ENCODE measurements around the gene GASK1A. TPM values are rescaled to one million over a fixed set of nuclear protein-coding genes. Genes with fewer than 3 reads are reported as not detected.

GASK1A gene
- total RNA-seq, 2 experiments from 2014 or later: not detected

- CTCF ChIA-PET (ENCODE audit: unreplicated experiment): no interaction called here
- intact Hi-C loops (cut with micrococcal nuclease; ENCODE audit: unreplicated experiment): no loop called here
- no peaks in the 10 kb centered on the region for H3K79me2 ChIP-seq (ENCODE audit: insufficient read depth, low read depth, low read length)
- H3K9me2 ChIP-seq (ENCODE audit: insufficient read depth, low read length): no peaks in the 10 kb centered on the region
- H3K9me3 ChIP-seq (ENCODE audit: low read length): no peaks in the 10 kb centered on the region
- no peak overlapping the region for H3K27ac ChIP-seq (ENCODE audit: low read depth, low read length, poor library complexity, severe bottlenecking)
- no peak for DNase-seq (ENCODE audit: low spot score)
- POLR2A ChIA-PET: no interaction called here
- H3K36me3 ChIP-seq (ENCODE audit: insufficient read depth, low read length): no peaks in the 10 kb centered on the region
- no peaks in the 10 kb centered on the region for H4K20me1 ChIP-seq (ENCODE audit: insufficient read depth, low read length)
- H3K4me1 ChIP-seq (ENCODE audit: insufficient read depth, low read length, poor library complexity, severe bottlenecking): no peaks in the 10 kb centered on the region
- no peak overlapping the region for H3K4me3 ChIP-seq (ENCODE audit: low read depth, low read length, poor library complexity, severe bottlenecking)
- no TSS peak for BruUV-seq (replicated peaks)
- no peak overlapping the region for H2AFZ ChIP-seq (ENCODE audit: low read length)
- TF ChIP-seq EZH2phosphoT487 (IDR thresholded peaks at IDR 0.05; ENCODE audit: borderline replicate concordance, low read depth, low read length): no peak
- no peak for TF ChIP-seq CTCF (conservative IDR thresholded peaks at IDR 0.05; ENCODE audit: low read length)
- no peak overlapping the region for H3K4me2 ChIP-seq (ENCODE audit: low read length)
Measured at GRCh38 chr3:43005253-43005652, 26.1 kb downstream of the GASK1A start.

- Histone ChIP-seq H2AFZ (ENCODE audit: low read length) (no peak overlapping the region), H3K9me3 (ENCODE audit: low read length) (no peaks in the 10 kb centered on the region), H3K4me3 (ENCODE audit: low read depth, low read length, poor library complexity, severe bottlenecking) (no peak overlapping the region), H3K79me2 (ENCODE audit: insufficient read depth, low read depth, low read length) (no peaks in the 10 kb centered on the region), H3K4me2 (ENCODE audit: low read length) (no peak overlapping the region), H3K9me2 (ENCODE audit: insufficient read depth, low read length) (no peaks in the 10 kb centered on the region), H3K27ac (ENCODE audit: low read depth, low read length, poor library complexity, severe bottlenecking) (no peak overlapping the region), H3K4me1 (ENCODE audit: insufficient read depth, low read length, poor library complexity, severe bottlenecking) (no peaks in the 10 kb centered on the region), H4K20me1 (ENCODE audit: insufficient read depth, low read length) (no peaks in the 10 kb centered on the region), H3K36me3 (ENCODE audit: insufficient read depth, low read length) (no peaks in the 10 kb centered on the region)
- no TSS peak for BruUV-seq (replicated peaks)
- no peak for TF ChIP-seq EZH2phosphoT487 (IDR thresholded peaks at IDR 0.05; ENCODE audit: borderline replicate concordance, low read depth, low read length)
- TF ChIP-seq CTCF (conservative IDR thresholded peaks at IDR 0.05; ENCODE audit: low read length): no peak
- CTCF ChIA-PET (ENCODE audit: unreplicated experiment): no interaction called here
- POLR2A ChIA-PET: no interaction called here
- DNase-seq (ENCODE audit: low spot score): no peak
- intact Hi-C loops (cut with micrococcal nuclease; ENCODE audit: unreplicated experiment): no loop called here
Measured at GRCh38 chr3:43005981-43006380, 26.9 kb downstream of the GASK1A start.

- CTCF ChIA-PET (ENCODE audit: unreplicated experiment): no interaction called here
- no peak overlapping the region for H3K4me3 ChIP-seq (ENCODE audit: low read depth, low read length, poor library complexity, severe bottlenecking)
- no peaks in the 10 kb centered on the region for H3K79me2 ChIP-seq (ENCODE audit: insufficient read depth, low read depth, low read length)
- H3K9me2 ChIP-seq (ENCODE audit: insufficient read depth, low read length): no peaks in the 10 kb centered on the region
- no peaks in the 10 kb centered on the region for H3K4me1 ChIP-seq (ENCODE audit: insufficient read depth, low read length, poor library complexity, severe bottlenecking)
- no peaks in the 10 kb centered on the region for H3K9me3 ChIP-seq (ENCODE audit: low read length)
- no peak overlapping the region for H3K4me2 ChIP-seq (ENCODE audit: low read length)
- no peaks in the 10 kb centered on the region for H3K36me3 ChIP-seq (ENCODE audit: insufficient read depth, low read length)
- no peak for DNase-seq (ENCODE audit: low spot score)
- H4K20me1 ChIP-seq (ENCODE audit: insufficient read depth, low read length): no peaks in the 10 kb centered on the region
- H3K27ac ChIP-seq (ENCODE audit: low read depth, low read length, poor library complexity, severe bottlenecking): no peak overlapping the region
- TF ChIP-seq CTCF (conservative IDR thresholded peaks at IDR 0.05; ENCODE audit: low read length) (no peak), EZH2phosphoT487 (IDR thresholded peaks at IDR 0.05; ENCODE audit: borderline replicate concordance, low read depth, low read length) (no peak)
- no TSS peak for BruUV-seq (replicated peaks)
- intact Hi-C loops (cut with micrococcal nuclease; ENCODE audit: unreplicated experiment): no loop called here
- no peak overlapping the region for H2AFZ ChIP-seq (ENCODE audit: low read length)
- POLR2A ChIA-PET: interaction anchor here (0.8 kb wide), 1 partner anchor 16 kb away, joined by 3 read pairs; no protein-coding TSS in a partner anchor
Measured at GRCh38 chr3:43006825-43007224, 27.7 kb downstream of the GASK1A start.

Measured in OCI-LY7 (cell line).